Stimulated activated CD4-positive, alpha-beta T cell treated with anti-CD3 and anti-CD28 coated beads, Interleukin-4, amount 100 ng/mL, for 48 hours (primary cell): ENCODE results near the gene ACBD5.

Experiments
- DNase-seq, 2 donors: peaks; one replicate each; pipeline ENCODE4 v3.0.0-alpha.2; 2020; ENCODE audit warnings: low read depth in 2 of 2

ACBD5 gene

GRCh38 chr10:27152687-27153086 lies 87.9 kb downstream of the ACBD5 start:
- no peak for DNase-seq

- no peak for DNase-seq
Measured at GRCh38 chr10:27150261-27150660, 90.3 kb downstream of the ACBD5 start.

GRCh38 chr10:27147701-27148100 lies 92.9 kb downstream of the ACBD5 start:
- DNase-seq, result no peak

GRCh38 chr10:27145937-27146336 lies 94.7 kb downstream of the ACBD5 start:
- DNase-seq, result no peak
